PC-9 (cell line): ENCODE data around the gene HOXD3.

Experiments used
- EZH2 ChIP-seq: fragments of 200-600 bp; sonication (generic); IDR thresholded peaks from 2 replicates; pipeline ENCODE4 v1.8.0; 2017; ENCODE audit warnings: antibody characterized with exemption, low read depth
- TF ChIP-seq, protein P1 (sequence below): fragments of 200-600 bp; sonication (generic); conservative IDR thresholded peaks from 2 replicates; pipeline ENCODE4 v1.6.1; 2017; ENCODE audit warnings: mixed run types, antibody characterized with exemption, mild to moderate bottlenecking, moderate library complexity

DNA sequence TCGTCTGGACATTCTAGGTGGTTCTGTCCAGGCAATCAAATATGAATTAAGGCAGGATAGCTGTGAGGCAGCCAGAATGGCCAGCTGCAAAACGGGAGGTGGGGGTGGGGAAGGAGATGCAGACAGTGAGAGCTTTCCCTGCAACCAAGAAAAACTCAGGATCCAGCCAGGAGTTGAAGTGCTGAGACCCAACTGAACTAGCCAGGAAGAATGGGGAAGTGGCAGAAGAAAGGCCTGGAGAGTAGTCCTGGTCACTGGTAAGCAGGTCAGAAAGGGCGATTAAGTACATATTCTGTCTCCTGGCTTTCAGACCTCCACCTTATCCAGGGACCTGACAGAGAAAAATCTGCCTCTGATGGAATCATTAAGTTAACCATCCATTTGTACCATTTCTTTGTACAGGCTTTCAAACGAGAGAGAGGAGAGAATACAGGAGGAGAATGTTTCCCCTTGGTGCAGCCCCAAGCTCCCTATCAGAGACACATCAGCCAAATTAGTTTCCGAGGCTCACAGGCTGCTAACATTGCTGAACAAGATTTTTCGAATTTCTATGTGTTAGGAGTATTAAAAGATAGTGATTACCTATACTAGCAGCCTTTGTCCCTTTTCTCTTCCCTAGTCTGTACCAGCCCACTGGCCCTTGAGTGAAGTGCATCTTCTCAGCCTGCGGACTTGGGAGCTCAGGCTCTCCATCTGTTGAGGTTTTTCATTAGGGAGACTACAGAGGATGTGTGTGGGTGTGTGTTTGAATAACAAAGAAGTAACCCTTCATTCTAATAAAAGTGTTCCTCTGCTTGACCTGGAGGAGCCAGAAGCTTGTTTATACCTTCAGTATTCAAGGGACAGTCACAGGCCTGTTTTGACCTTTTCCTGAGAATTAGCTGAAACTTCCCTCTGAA, 18.9 kb downstream of the HOXD3 start:
- TF ChIP-seq, protein P1, sequence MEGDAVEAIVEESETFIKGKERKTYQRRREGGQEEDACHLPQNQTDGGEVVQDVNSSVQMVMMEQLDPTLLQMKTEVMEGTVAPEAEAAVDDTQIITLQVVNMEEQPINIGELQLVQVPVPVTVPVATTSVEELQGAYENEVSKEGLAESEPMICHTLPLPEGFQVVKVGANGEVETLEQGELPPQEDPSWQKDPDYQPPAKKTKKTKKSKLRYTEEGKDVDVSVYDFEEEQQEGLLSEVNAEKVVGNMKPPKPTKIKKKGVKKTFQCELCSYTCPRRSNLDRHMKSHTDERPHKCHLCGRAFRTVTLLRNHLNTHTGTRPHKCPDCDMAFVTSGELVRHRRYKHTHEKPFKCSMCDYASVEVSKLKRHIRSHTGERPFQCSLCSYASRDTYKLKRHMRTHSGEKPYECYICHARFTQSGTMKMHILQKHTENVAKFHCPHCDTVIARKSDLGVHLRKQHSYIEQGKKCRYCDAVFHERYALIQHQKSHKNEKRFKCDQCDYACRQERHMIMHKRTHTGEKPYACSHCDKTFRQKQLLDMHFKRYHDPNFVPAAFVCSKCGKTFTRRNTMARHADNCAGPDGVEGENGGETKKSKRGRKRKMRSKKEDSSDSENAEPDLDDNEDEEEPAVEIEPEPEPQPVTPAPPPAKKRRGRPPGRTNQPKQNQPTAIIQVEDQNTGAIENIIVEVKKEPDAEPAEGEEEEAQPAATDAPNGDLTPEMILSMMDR, result no peak
- TF ChIP-seq EZH2, result no peak
